HG03575 (cell line): ENCODE results near the gene HS6ST3.
"Not testable (repeated sequence)": the region's sequence is repeated elsewhere in the genome, so short reads cannot be mapped to it uniquely, and the experiment has no call there.

ENCODE experiments used
- ATAC-seq: cut with Tn5 transposase; IDR thresholded peaks from one replicate; pipeline ENCODE4 v1.9.1; 2021; ENCODE audit not compliant: unreplicated experiment, insufficient number of reproducible peaks, low FRiP score; ENCODE audit errors: extremely low read depth

The HS6ST3 gene

DNA sequence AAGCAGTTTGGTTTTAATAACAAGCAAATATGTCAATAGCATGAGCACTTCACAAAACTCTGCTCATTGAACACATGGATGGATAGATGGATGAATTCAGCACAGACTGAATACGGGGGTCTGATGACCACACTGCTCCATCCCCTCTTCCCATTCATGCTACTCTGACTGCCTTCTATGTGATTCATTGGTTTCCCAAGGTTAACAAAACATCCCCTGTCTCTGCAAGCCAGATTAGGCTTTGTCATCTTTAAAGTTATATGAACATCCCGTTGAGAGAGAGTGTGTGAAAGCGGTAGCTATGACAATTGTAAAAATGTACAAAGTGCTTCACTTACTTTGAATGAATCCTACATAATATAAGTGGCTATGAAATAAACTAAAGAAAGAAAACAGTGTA lies 651.9 kb downstream of the HS6ST3 start:
- no peak for ATAC-seq

DNA sequence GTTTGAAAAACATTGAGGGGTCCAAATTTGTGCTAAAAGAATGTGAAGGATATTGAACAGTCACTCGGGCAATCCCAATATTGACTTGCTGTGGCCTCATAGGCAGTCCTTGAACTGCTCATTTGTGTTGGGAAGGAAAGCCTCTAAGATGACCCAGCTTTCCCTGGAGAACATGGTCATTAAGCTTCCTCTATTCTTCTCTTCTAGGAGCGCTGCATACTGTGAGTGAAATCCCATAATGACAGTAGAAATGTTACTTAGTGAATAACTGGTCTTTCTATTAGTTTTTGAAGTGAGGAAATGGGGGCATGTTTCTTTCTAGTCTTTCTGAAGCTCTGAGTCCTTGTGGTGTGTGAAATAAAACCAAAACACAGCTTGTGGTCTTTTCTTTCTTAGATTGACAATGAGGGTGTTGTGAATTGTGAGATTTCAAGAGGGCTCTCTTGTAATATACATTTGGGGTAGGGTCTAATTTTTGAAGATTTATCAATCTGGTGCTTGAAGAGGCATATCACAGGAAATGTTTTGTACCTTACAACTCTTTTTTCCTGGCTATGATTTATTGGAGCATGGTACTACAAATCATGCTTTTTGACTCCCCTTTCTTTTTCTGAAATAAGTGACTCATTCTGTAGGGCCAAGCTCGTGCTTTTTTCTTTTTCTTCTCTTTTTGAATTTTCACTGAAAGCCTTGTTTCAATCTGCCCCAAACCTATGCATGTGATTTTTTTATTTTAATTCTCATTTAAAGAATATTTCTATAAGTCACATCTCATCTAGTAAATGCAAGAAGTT lies 653.6 kb downstream of the HS6ST3 start:
- no peak for ATAC-seq

- ATAC-seq = no peak
These were observed 654.7 kb downstream of the HS6ST3 start for GRCh38 chr13:96744367-96745331.

DNA sequence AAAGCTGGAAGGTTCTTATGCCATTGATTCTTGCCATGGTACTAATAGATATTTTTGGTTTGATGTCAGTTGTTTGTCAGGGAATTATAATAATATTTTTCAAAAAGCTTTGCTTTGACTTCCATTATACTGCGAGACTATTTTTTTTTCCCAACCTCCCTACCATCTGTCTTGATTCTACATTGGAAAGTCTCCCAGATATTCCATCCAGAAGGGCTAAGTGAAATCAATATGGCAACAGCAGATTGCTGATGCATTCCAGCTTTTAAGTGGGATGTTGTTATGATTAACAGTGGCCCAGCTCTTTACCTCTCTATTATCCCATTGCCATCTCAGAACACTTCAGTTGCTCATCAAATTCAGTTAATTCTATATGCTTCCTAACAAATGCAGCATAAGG lies 657.0 kb downstream of the HS6ST3 start:
- no peak for ATAC-seq

DNA sequence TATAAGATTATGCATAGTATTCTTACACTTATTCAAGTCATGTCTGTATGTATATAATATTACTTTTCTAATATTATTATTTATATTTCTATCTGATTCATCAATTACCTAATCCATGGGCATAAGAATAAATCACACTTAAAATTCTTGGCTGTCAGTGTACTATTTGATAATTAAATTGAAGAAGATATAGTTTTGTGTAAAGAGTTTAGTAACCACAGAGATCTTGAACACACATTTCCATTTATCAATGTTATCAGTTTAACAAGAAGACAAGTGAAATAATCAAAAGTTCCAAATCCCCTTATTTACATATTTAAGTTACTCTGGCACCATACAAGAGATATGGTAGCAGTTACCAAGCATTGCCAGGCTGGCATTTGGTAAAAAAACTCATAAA lies 659.9 kb downstream of the HS6ST3 start:
- ATAC-seq = no peak

GRCh38 chr13:96751089-96751488 lies 661.2 kb downstream of the HS6ST3 start:
- ATAC-seq = no peak

GRCh38 chr13:96762876-96763275 lies 673.0 kb downstream of the HS6ST3 start:
- ATAC-seq = no peak

- ATAC-seq = no peak
These were observed 676.4 kb downstream of the HS6ST3 start for GRCh38 chr13:96766306-96766705.

DNA sequence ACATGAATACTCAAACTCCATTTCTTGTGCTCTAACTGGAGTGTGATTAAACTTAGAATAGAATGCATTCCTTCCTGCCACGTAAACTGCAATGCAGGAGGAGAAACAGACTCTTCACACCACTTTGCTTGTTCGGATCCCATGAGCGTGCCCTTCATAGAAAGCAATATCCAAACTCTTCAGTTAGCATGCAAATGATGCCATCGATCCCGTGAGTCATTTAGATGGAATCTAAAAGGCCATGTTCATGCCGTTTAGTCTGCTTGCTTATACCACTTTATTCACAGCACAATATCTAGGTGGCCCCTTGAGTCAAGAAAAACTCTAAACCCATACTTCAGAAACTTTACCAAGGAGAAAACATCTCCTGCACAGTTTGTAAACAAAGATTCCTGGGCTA lies 678.6 kb downstream of the HS6ST3 start:
- no peak for ATAC-seq

DNA sequence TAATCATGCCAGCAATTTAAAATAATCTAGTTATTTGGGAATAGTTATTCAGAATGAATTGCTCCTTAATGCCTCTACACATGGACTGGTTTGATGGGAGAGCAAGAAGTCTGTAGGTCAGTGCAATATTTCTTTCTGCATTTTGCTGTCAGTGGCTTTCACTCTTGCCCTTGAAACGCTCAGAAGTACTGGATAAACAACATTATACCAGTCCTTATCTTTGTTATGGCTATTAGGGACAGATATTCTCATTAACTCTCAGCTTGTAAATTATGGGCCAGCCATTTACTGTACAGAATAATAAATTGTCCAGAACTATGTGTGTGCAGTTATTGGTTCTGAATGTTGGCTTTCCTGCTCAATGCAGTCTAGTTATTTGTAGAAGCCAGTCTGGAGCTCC lies 680.0 kb downstream of the HS6ST3 start:
- ATAC-seq = no peak

- peak; percentile 80 for ATAC-seq
These were observed 681.8 kb downstream of the HS6ST3 start for GRCh38 chr13:96771486-96772367.

- no peak for ATAC-seq
These were observed 682.5 kb downstream of the HS6ST3 start for GRCh38 chr13:96772426-96772825.

DNA sequence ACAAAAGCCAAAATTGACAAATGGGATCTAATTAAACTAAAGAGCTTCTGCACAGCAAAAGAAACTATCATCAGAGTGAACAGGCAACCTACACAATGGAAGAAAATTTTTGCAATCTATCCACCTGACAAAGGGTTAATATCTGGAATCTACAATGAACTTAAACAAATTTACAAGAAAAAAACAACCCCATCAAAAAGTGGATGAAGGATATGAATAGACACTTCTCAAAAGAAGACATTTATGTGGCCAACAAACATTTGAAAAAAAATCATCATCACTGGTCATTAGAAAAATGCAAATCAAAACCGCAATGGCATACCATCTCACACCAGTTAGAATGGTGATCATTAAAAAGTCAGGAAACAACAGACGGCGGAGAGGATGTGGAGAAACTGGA lies 688.4 kb downstream of the HS6ST3 start:
- ATAC-seq = not testable (repeated sequence)

GRCh38 chr13:96779691-96780090 lies 689.8 kb downstream of the HS6ST3 start:
- ATAC-seq = no peak

GRCh38 chr13:96780105-96780504 lies 690.2 kb downstream of the HS6ST3 start:
- ATAC-seq = no peak

DNA sequence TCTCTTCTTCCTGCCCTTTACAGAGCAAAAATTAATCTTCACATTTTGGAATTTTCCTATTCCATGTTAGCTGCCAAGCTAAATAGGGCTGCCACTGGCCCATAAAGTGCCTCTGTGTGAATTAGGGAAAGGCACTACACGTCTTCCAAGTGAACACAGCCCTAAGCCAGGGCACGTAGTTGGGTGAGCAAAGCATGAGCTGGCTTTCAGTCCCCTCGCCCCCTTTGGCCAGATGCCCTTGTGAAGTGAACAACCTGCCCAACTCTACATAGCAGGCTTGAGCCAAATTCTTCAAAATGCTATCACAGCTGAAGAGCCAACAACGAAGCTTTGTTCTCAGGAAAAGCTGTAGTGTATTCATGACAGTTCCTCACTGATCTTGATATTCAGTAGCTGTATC lies 691.2 kb downstream of the HS6ST3 start:
- no peak for ATAC-seq

DNA sequence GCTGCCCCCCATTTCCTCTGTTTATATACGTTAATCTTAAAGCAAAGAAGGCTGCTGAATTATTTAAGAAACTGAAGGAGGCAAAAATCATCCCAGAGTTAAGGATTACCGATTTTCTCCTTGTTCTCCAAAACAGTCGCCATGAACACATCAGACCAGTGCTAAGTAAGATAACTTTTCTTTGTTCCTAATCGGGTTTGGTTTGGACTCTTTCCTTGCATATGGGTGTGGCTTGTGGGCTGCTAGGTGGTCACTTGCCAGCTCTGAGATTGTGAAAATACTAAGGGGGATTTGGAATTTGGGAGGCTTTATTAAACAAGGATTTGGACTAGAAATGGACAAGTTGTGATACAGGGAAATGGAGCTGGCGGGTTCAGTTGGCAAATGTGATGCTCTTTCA lies 692.3 kb downstream of the HS6ST3 start:
- no peak for ATAC-seq

DNA sequence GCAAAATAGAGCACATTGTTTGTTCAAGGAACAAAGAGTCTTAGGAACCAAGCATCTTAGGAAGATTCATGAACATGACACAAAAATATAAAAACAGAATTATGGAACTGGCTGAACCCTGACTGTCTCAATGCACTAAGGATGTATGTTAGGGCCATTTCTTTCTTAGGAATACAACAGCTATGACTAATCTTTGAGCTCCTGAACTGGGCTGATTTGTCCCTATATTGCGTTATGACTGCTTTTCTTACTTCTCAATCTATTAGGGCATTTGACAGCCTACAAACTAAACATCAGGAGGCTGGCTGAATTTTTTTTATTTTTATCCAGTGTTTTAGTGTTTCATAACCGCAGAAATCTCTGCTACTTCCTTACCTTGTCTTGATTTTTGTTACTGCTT lies 693.1 kb downstream of the HS6ST3 start:
- ATAC-seq = no peak

GRCh38 chr13:96783511-96783910 lies 693.6 kb downstream of the HS6ST3 start:
- ATAC-seq = no peak
